HG03280 (cell line): ENCODE results near the gene GPX4.
"Not testable (repeated sequence)": the region's sequence is repeated elsewhere in the genome, so short reads cannot be mapped to it uniquely, and the experiment has no call there.

ENCODE experiments used
- ATAC-seq: cut with Tn5 transposase; IDR thresholded peaks from one replicate; pipeline ENCODE4 v1.9.1; 2021; ENCODE audit warnings: mild to moderate bottlenecking, moderate library complexity; ENCODE audit not compliant: unreplicated experiment

GPX4 gene

GRCh38 chr19:1113986-1114483 is 10.2 kb downstream of the GPX4 start:
- no peak for ATAC-seq

GRCh38 chr19:1114728-1115127 is 10.9 kb downstream of the GPX4 start:
- ATAC-seq: not testable (repeated sequence)

GRCh38 chr19:1115646-1116420 is 12.0 kb downstream of the GPX4 start:
- no peak for ATAC-seq

GRCh38 chr19:1116726-1117581 is 13.2 kb downstream of the GPX4 start:
- no peak for ATAC-seq

- ATAC-seq: no peak
Observed at GRCh38 chr19:1117654-1118053, 13.9 kb downstream of the GPX4 start.

GRCh38 chr19:1118999-1119398 is 15.2 kb downstream of the GPX4 start:
- no peak for ATAC-seq

GRCh38 chr19:1119475-1120217 is 15.9 kb downstream of the GPX4 start:
- ATAC-seq: no peak

GRCh38 chr19:1121395-1121794 is 17.6 kb downstream of the GPX4 start:
- ATAC-seq: no peak

GRCh38 chr19:1122021-1122971 is 18.5 kb downstream of the GPX4 start:
- no peak for ATAC-seq

GRCh38 chr19:1122972-1123363 is 19.2 kb downstream of the GPX4 start:
- ATAC-seq: no peak

GRCh38 chr19:1123381-1123780 is 19.6 kb downstream of the GPX4 start:
- no peak for ATAC-seq

GRCh38 chr19:1123885-1124677 is 20.3 kb downstream of the GPX4 start:
- ATAC-seq: no peak

GRCh38 chr19:1125601-1126467 is 22.0 kb downstream of the GPX4 start:
- ATAC-seq: no peak

GRCh38 chr19:1126984-1127760 is 23.4 kb downstream of the GPX4 start:
- ATAC-seq: no peak

GRCh38 chr19:1128106-1128505 is 24.3 kb downstream of the GPX4 start:
- ATAC-seq: no peak

GRCh38 chr19:1129084-1129483 is 25.3 kb downstream of the GPX4 start:
- ATAC-seq: not testable (repeated sequence)

GRCh38 chr19:1129535-1129934 is 25.7 kb downstream of the GPX4 start:
- ATAC-seq: no peak
